ENCODE data around the gene TMEM191B. TPM values are rescaled to one million over a fixed set of nuclear protein-coding genes. Genes with fewer than 3 reads are reported as not detected.
"Not testable (repeated sequence)": the region's sequence is repeated elsewhere in the genome, so short reads cannot be mapped to it uniquely, and the experiment has no call there.

TMEM191B gene
- total RNA-seq, 1 experiment from 2014 or later = 2.4 TPM

GRCh38 chr22:18554280-18555256 is 27.0 kb downstream of the TMEM191B start:
- intact Hi-C loops (cut with micrococcal nuclease; ENCODE audit: unreplicated experiment); BruUV-seq (replicated peaks); H3K4me1 Mint-ChIP-seq (ENCODE audit: low read depth, unreplicated experiment): not testable (repeated sequence)

GRCh38 chr22:18558516-18558915 is 30.9 kb downstream of the TMEM191B start:
- H3K36me3 Mint-ChIP-seq (ENCODE audit: insufficient read depth, unreplicated experiment); H3K4me3 Mint-ChIP-seq (ENCODE audit: low read depth, unreplicated experiment); H3K27me3 Mint-ChIP-seq (ENCODE audit: unreplicated experiment); CTCF ChIA-PET; H3K4me1 Mint-ChIP-seq (ENCODE audit: low read depth, unreplicated experiment); H3K9me3 Mint-ChIP-seq (ENCODE audit: low read depth, unreplicated experiment); H3K27ac Mint-ChIP-seq (ENCODE audit: unreplicated experiment); BruUV-seq (replicated peaks); intact Hi-C loops (cut with micrococcal nuclease; ENCODE audit: unreplicated experiment); DNase-seq: not testable (repeated sequence)

More at GRCh38 chr22:18554280-18555256, 27.0 kb downstream of the TMEM191B start:
- CTCF ChIA-PET; H3K36me3 Mint-ChIP-seq (ENCODE audit: insufficient read depth, unreplicated experiment); H3K9me3 Mint-ChIP-seq (ENCODE audit: low read depth, unreplicated experiment); H3K27ac Mint-ChIP-seq (ENCODE audit: unreplicated experiment); H3K4me3 Mint-ChIP-seq (ENCODE audit: low read depth, unreplicated experiment); H3K27me3 Mint-ChIP-seq (ENCODE audit: unreplicated experiment): not testable (repeated sequence)
- DNase-seq = peak; percentile 49

GRCh38 chr22:18558939-18559338 is 31.3 kb downstream of the TMEM191B start:
- H3K4me1 Mint-ChIP-seq (ENCODE audit: low read depth, unreplicated experiment); H3K27ac Mint-ChIP-seq (ENCODE audit: unreplicated experiment); DNase-seq; BruUV-seq (replicated peaks); intact Hi-C loops (cut with micrococcal nuclease; ENCODE audit: unreplicated experiment); H3K9me3 Mint-ChIP-seq (ENCODE audit: low read depth, unreplicated experiment); CTCF ChIA-PET; H3K4me3 Mint-ChIP-seq (ENCODE audit: low read depth, unreplicated experiment); H3K27me3 Mint-ChIP-seq (ENCODE audit: unreplicated experiment); H3K36me3 Mint-ChIP-seq (ENCODE audit: insufficient read depth, unreplicated experiment): not testable (repeated sequence)

GRCh38 chr22:18560099-18560974 is 32.7 kb downstream of the TMEM191B start:
- H3K27ac Mint-ChIP-seq (ENCODE audit: unreplicated experiment); H3K36me3 Mint-ChIP-seq (ENCODE audit: insufficient read depth, unreplicated experiment); intact Hi-C loops (cut with micrococcal nuclease; ENCODE audit: unreplicated experiment); H3K4me1 Mint-ChIP-seq (ENCODE audit: low read depth, unreplicated experiment); H3K4me3 Mint-ChIP-seq (ENCODE audit: low read depth, unreplicated experiment); DNase-seq; BruUV-seq (replicated peaks); H3K9me3 Mint-ChIP-seq (ENCODE audit: low read depth, unreplicated experiment); H3K27me3 Mint-ChIP-seq (ENCODE audit: unreplicated experiment); CTCF ChIA-PET: not testable (repeated sequence)

- intact Hi-C loops (cut with micrococcal nuclease; ENCODE audit: unreplicated experiment); DNase-seq; H3K36me3 Mint-ChIP-seq (ENCODE audit: insufficient read depth, unreplicated experiment); H3K4me3 Mint-ChIP-seq (ENCODE audit: low read depth, unreplicated experiment); H3K27ac Mint-ChIP-seq (ENCODE audit: unreplicated experiment); H3K27me3 Mint-ChIP-seq (ENCODE audit: unreplicated experiment); H3K9me3 Mint-ChIP-seq (ENCODE audit: low read depth, unreplicated experiment); BruUV-seq (replicated peaks); CTCF ChIA-PET; H3K4me1 Mint-ChIP-seq (ENCODE audit: low read depth, unreplicated experiment): not testable (repeated sequence)
These were observed 43.1 kb downstream of the TMEM191B start for GRCh38 chr22:18570509-18571246.

GRCh38 chr22:18573483-18574164 is 46.0 kb downstream of the TMEM191B start:
- H3K36me3 Mint-ChIP-seq (ENCODE audit: insufficient read depth, unreplicated experiment); H3K27me3 Mint-ChIP-seq (ENCODE audit: unreplicated experiment); intact Hi-C loops (cut with micrococcal nuclease; ENCODE audit: unreplicated experiment); BruUV-seq (replicated peaks); H3K4me3 Mint-ChIP-seq (ENCODE audit: low read depth, unreplicated experiment); DNase-seq; H3K9me3 Mint-ChIP-seq (ENCODE audit: low read depth, unreplicated experiment); CTCF ChIA-PET; H3K4me1 Mint-ChIP-seq (ENCODE audit: low read depth, unreplicated experiment); H3K27ac Mint-ChIP-seq (ENCODE audit: unreplicated experiment): not testable (repeated sequence)

GRCh38 chr22:18574555-18574954 is 47.0 kb downstream of the TMEM191B start:
- H3K36me3 Mint-ChIP-seq (ENCODE audit: insufficient read depth, unreplicated experiment); CTCF ChIA-PET; H3K4me1 Mint-ChIP-seq (ENCODE audit: low read depth, unreplicated experiment); DNase-seq; H3K4me3 Mint-ChIP-seq (ENCODE audit: low read depth, unreplicated experiment); intact Hi-C loops (cut with micrococcal nuclease; ENCODE audit: unreplicated experiment); H3K9me3 Mint-ChIP-seq (ENCODE audit: low read depth, unreplicated experiment); H3K27me3 Mint-ChIP-seq (ENCODE audit: unreplicated experiment); BruUV-seq (replicated peaks); H3K27ac Mint-ChIP-seq (ENCODE audit: unreplicated experiment): not testable (repeated sequence)

GRCh38 chr22:18575686-18576085 is 48.1 kb downstream of the TMEM191B start:
- H3K4me3 Mint-ChIP-seq (ENCODE audit: low read depth, unreplicated experiment); DNase-seq; H3K27ac Mint-ChIP-seq (ENCODE audit: unreplicated experiment); H3K27me3 Mint-ChIP-seq (ENCODE audit: unreplicated experiment); H3K9me3 Mint-ChIP-seq (ENCODE audit: low read depth, unreplicated experiment); H3K36me3 Mint-ChIP-seq (ENCODE audit: insufficient read depth, unreplicated experiment); intact Hi-C loops (cut with micrococcal nuclease; ENCODE audit: unreplicated experiment); BruUV-seq (replicated peaks); CTCF ChIA-PET; H3K4me1 Mint-ChIP-seq (ENCODE audit: low read depth, unreplicated experiment): not testable (repeated sequence)

Measured in Calu3 (cell line).